H1 (cell line): ENCODE data around the gene ANO6. TPM values are rescaled to one million over a fixed set of nuclear protein-coding genes. Genes with fewer than 3 reads are reported as not detected.

Source experiments
- CTCF ChIA-PET: fragments of 300-600 bp; sonication (Branson Sonifier 250); formaldehyde crosslinking; loops from one replicate; lab custom pipeline; 2021; ENCODE audit not compliant: partially characterized antibody; lab: Charles Lee
- POLR2A ChIA-PET: fragments of 300-600 bp; sonication (Branson Sonifier 250); formaldehyde crosslinking; loops from one replicate; lab custom pipeline; 2021; ENCODE audit warnings: inconsistent platforms; ENCODE audit not compliant: partially characterized antibody; lab: Charles Lee
- DNase-seq, 2 experiments: peaks; one replicate each; pipeline versions ENCODE4 v3.0.0 to v3.0.0-alpha.2; 2010 to 2022; ENCODE audit warnings: low spot score in 2 of 2, low read depth in 1 of 2, mixed read lengths in 1 of 2
- FAIRE-seq: peaks from 2 replicates; lab custom pipeline; 2011; peaks lifted over from hg19 to GRCh38; lab: Jason Lieb, UNC
- H2AFZ ChIP-seq: 2 replicates; pipeline ENCODE4 v1.8.1; 2012; ENCODE audit warnings: low read length, inconsistent platforms
- H2AK5ac ChIP-seq: 2 replicates; pipeline ENCODE4 v1.6.1; 2013; ENCODE audit warnings: low read depth, low read length
- H2BK120ac ChIP-seq: replicated peaks from 2 replicates; pipeline ENCODE3; 2013; ENCODE audit warnings: low read depth, low read length, inconsistent platforms
- H2BK12ac ChIP-seq: 2 replicates; pipeline ENCODE4 v1.6.1; 2013; ENCODE audit warnings: low read depth, low read length
- H2BK15ac ChIP-seq: 2 replicates; pipeline ENCODE4 v1.6.1; 2013; ENCODE audit warnings: low read length
- H2BK20ac ChIP-seq: 2 replicates; pipeline ENCODE4 v1.6.1; 2013; ENCODE audit warnings: low read length
- H2BK5ac ChIP-seq: 2 replicates; pipeline ENCODE4 v1.6.1; 2013; ENCODE audit warnings: low read depth, low read length
- H3K14ac ChIP-seq: 2 replicates; pipeline ENCODE4 v1.6.1; 2013; ENCODE audit warnings: inconsistent platforms; ENCODE audit not compliant: insufficient read length
- H3K18ac ChIP-seq: 2 replicates; pipeline ENCODE4 v1.6.1; 2013; ENCODE audit warnings: low read length; ENCODE audit errors: extremely low read depth
- H3K23ac ChIP-seq: 2 replicates; pipeline ENCODE4 v1.6.1; 2013; ENCODE audit warnings: inconsistent platforms; ENCODE audit not compliant: insufficient read length
- H3K23me2 ChIP-seq: 2 replicates; pipeline ENCODE4 v1.6.1; 2013; ENCODE audit warnings: low read depth, low read length
- H3K27ac ChIP-seq: 2 replicates; pipeline ENCODE4 v1.6.1; 2011; ENCODE audit warnings: low read depth, low read length, inconsistent platforms
- H3K27me3 ChIP-seq, 4 experiments: replicated peaks in 1 of 4; 1 replicate in 1 of 4; 2 replicates in 3 of 4; pipeline versions ENCODE4 v1.6.1 to v1.8.1; 2011 to 2013; ENCODE audit warnings: low read length in 3 of 4, mild to moderate bottlenecking in 3 of 4, inconsistent platforms in 2 of 4, mixed read lengths in 2 of 4, moderate library complexity in 1 of 4; ENCODE audit not compliant: control insufficient read depth in 3 of 4, insufficient read depth in 3 of 4; ENCODE audit errors: extremely low read depth in 1 of 4
- H3K36me3 ChIP-seq, 4 experiments: 2 replicates each; pipeline versions ENCODE4 v1.6.1 to v1.8.1; 2011 to 2013; ENCODE audit warnings: mild to moderate bottlenecking in 4 of 4, low read length in 3 of 4, moderate library complexity in 2 of 4, control low read depth in 1 of 4, inconsistent platforms in 1 of 4; ENCODE audit not compliant: insufficient read depth in 4 of 4, control insufficient read depth in 2 of 4
- H3K4ac ChIP-seq: replicated peaks from 2 replicates; pipeline ENCODE3; 2013; ENCODE audit warnings: low read length, low read depth, mixed read lengths, inconsistent platforms; ENCODE audit not compliant: insufficient read length
- H3K4me1 ChIP-seq, 4 experiments: replicated peaks in 1 of 4; 1 replicate in 1 of 4; 2 replicates in 3 of 4; pipeline versions ENCODE4 v1.6.1 to v1.8.1; 2011 to 2013; ENCODE audit warnings: low read length in 3 of 4, inconsistent platforms in 2 of 4, mixed read lengths in 1 of 4; ENCODE audit not compliant: insufficient read depth in 4 of 4, control insufficient read depth in 3 of 4
- H3K4me2 ChIP-seq, 2 experiments: 2 replicates each; pipeline versions ENCODE4 v1.6.1 to v1.8.1; 2011 to 2013; ENCODE audit warnings: low read depth in 2 of 2, low read length in 2 of 2, control low read depth in 1 of 2, inconsistent platforms in 1 of 2, mild to moderate bottlenecking in 1 of 2; ENCODE audit not compliant: insufficient read depth in 1 of 2
- H3K4me3 ChIP-seq, 4 experiments: fragments of 200-600, 300-600 bp in 1 of 4; sonication (generic), shearing (Covaris generic), sonication (Bioruptor Twin) in 1 of 4; 2 replicates each; pipeline versions ENCODE4 v1.5.1 to v1.8.1; 2011 to 2016; ENCODE audit warnings: low read length in 4 of 4, low read depth in 3 of 4, control low read depth in 2 of 4, inconsistent platforms in 2 of 4, mild to moderate bottlenecking in 2 of 4, mixed read lengths in 1 of 4, moderate library complexity in 1 of 4; ENCODE audit not compliant: insufficient read depth in 2 of 4; ENCODE audit errors: extremely low read depth in 1 of 4
- H3K56ac ChIP-seq: replicated peaks from 2 replicates; pipeline ENCODE3; 2013; ENCODE audit warnings: low read depth, mild to moderate bottlenecking, mixed read lengths, low read length, inconsistent platforms; ENCODE audit not compliant: insufficient read length
- H3K79me1 ChIP-seq: 2 replicates; pipeline ENCODE4 v1.6.1; 2013; ENCODE audit warnings: low read depth, low read length, control low read depth
- H3K79me2 ChIP-seq, 2 experiments: 2 replicates each; pipeline versions ENCODE4 v1.6.1 to v1.8.1; 2012 to 2013; ENCODE audit warnings: low read length in 2 of 2, mild to moderate bottlenecking in 2 of 2, inconsistent platforms in 1 of 2; ENCODE audit not compliant: insufficient read depth in 2 of 2, control insufficient read depth in 1 of 2
- H3K9ac ChIP-seq, 4 experiments: replicated peaks in 1 of 4; 1 replicate in 1 of 4; 2 replicates in 3 of 4; pipeline versions ENCODE4 v1.6.1 to v1.8.1; 2011 to 2013; ENCODE audit warnings: low read depth in 3 of 4, low read length in 3 of 4, control low read depth in 2 of 4, mild to moderate bottlenecking in 2 of 4, moderate library complexity in 2 of 4, inconsistent platforms in 1 of 4; ENCODE audit errors: extremely low read depth in 1 of 4
- H3K9me3 ChIP-seq, 2 experiments: 2 replicates each; pipeline versions ENCODE4 v1.6.1 to v1.8.1; 2012 to 2013; ENCODE audit warnings: mild to moderate bottlenecking in 2 of 2, moderate library complexity in 2 of 2, control low read depth in 1 of 2, inconsistent platforms in 1 of 2, low read depth in 1 of 2, low read length in 1 of 2, mixed read lengths in 1 of 2; ENCODE audit not compliant: insufficient read depth in 2 of 2
- H4K20me1 ChIP-seq, 2 experiments: replicated peaks in 1 of 2; 2 replicates each; pipeline versions ENCODE3 to v1.8.1; 2011 to 2013; ENCODE audit warnings: inconsistent platforms in 2 of 2, low read length in 2 of 2, mild to moderate bottlenecking in 1 of 2; ENCODE audit not compliant: insufficient read depth in 2 of 2, control insufficient read depth in 1 of 2
- H4K5ac ChIP-seq: 2 replicates; pipeline ENCODE4 v1.6.1; 2013; ENCODE audit warnings: low read length, low read depth, mixed read lengths, inconsistent platforms; ENCODE audit not compliant: insufficient read length
- H4K8ac ChIP-seq: 2 replicates; pipeline ENCODE4 v1.8.0; 2013; ENCODE audit warnings: mild to moderate bottlenecking, moderate library complexity, low read length, inconsistent platforms; ENCODE audit not compliant: insufficient read depth; ENCODE audit errors: extremely low read depth
- H4K91ac ChIP-seq: replicated peaks from 2 replicates; pipeline ENCODE3; 2013; ENCODE audit warnings: low read length, mixed read lengths, inconsistent platforms; ENCODE audit not compliant: insufficient read length
- BCL11A ChIP-seq, 2 experiments: IDR thresholded peaks; one replicate each; pipeline ENCODE4 v1.6.1; 2011; ENCODE audit warnings: low read depth in 2 of 2, low read length in 2 of 2, mild to moderate bottlenecking in 2 of 2
- CTCF ChIP-seq, 3 experiments: IDR thresholded peaks; 1 replicate in 2 of 3; 2 replicates in 1 of 3; pipeline versions ENCODE4 v1.5.1 to v1.6.1; 2011; ENCODE audit warnings: low read length in 3 of 3, mild to moderate bottlenecking in 3 of 3, inconsistent platforms in 2 of 3, low read depth in 1 of 3, moderate library complexity in 1 of 3; ENCODE audit not compliant: insufficient read depth in 1 of 3; ENCODE audit errors: control extremely low read depth in 1 of 3
- EGR1 ChIP-seq: IDR thresholded peaks from 2 replicates; pipeline ENCODE4 v1.6.1; 2011; ENCODE audit warnings: low read depth, low read length, borderline replicate concordance
- EP300 ChIP-seq, 2 experiments: IDR thresholded peaks; 1 replicate in 1 of 2; 2 replicates in 1 of 2; pipeline ENCODE4 v1.6.1; 2011 to 2012; ENCODE audit warnings: low read depth in 2 of 2, low read length in 2 of 2, mild to moderate bottlenecking in 2 of 2, borderline replicate concordance in 1 of 2, inconsistent platforms in 1 of 2, moderate library complexity in 1 of 2
- KDM5A ChIP-seq: fragments of 200-600 bp; IDR thresholded peaks from 2 replicates; pipeline ENCODE4 v1.7.1; 2012; ENCODE audit warnings: mild to moderate bottlenecking, low read length, inconsistent platforms, mixed read lengths
- TEAD4 ChIP-seq: IDR thresholded peaks from 2 replicates; pipeline ENCODE4 v1.6.1; 2012; ENCODE audit warnings: low read depth, low read length, inconsistent platforms, mixed read lengths
- USF2 ChIP-seq: IDR thresholded peaks from 2 replicates; pipeline ENCODE4 v1.6.1; 2011; ENCODE audit warnings: low read length, improper control_type of control experiment
- WGBS, 2 experiments: shearing (Covaris generic) in 1 of 2; methylation state at CpG; one replicate each; pipeline versions ENCODE4 v1.1.6 to v1.1.7; 2013 to 2015; ENCODE audit warnings: low lambda C conversion rate in 2 of 2, mixed read lengths in 2 of 2, inconsistent platforms in 1 of 2, low coverage in 1 of 2, missing lambda C conversion rate in 1 of 2; ENCODE audit not compliant: insufficient replicate concordance in 2 of 2, insufficient coverage in 1 of 2, insufficient read length in 1 of 2; ENCODE audit errors: extremely low coverage in 1 of 2, missing lambda C conversion rate in 1 of 2; 5-methylcytosine and 5-hydroxymethylcytosine counted together
- polyA plus RNA-seq, 7 experiments: library from polyadenylated mRNA; depleted of rRNA in 3 of 7; stranded (reverse) in 5 of 7; unstranded in 2 of 7; fragments of >200 nt in 5 of 7; fragments of 200-250 nt in 2 of 7; gene quantifications; 1 replicate in 5 of 7; 2 replicates in 1 of 7; 4 replicates in 1 of 7; pipeline versions ENCODE4 v1.2.1 to v1.2.3, GENCODE V29; 2011 to 2013; ENCODE audit warnings: missing spikeins in 2 of 7, mixed read lengths in 2 of 7
- total RNA-seq: library from RNA; stranded (reverse); fragmentation: NEBNext Ultra II Directional; extraction: Animal tissue kit (Norgen Biotek cat#: 25700); gene quantifications from 2 replicates; pipeline ENCODE4 v1.2.1, GENCODE V29; 2021

ANO6 gene
- total and polyA plus RNA-seq, 2 of the 8 experiments (the other 6 are each of a cell fraction or from before 2014, with no cell fraction given), result 15.1 to 39.7 TPM

- peak overlapping the region; percentile 94 to 98 for H3K4me2 ChIP-seq
- no peaks in the 10 kb centered on the region; the same call in 1 of the 2 replicates for H3K79me1 ChIP-seq
- no peak overlapping the region for H3K14ac ChIP-seq
- peak overlapping the region; percentile 88 for H3K56ac ChIP-seq
- no peak overlapping the region for H2BK15ac ChIP-seq
- peaks cover 6 to 47% of the 10 kb centered on the region in 2 experiments for H3K79me2 ChIP-seq
- DNase-seq, result peak in 1 of 2 experiments; percentile 74
- peak overlapping the region; percentile 70 to 98 (median 84) for H3K4me3 ChIP-seq
- WGBS, 2 experiments, result 2% methylated on average over 69 of the region's 70 CpGs; no CpG with 5 or more reads in 1 of the 2 experiments
- H2AK5ac ChIP-seq, result no peak overlapping the region
- H3K23ac ChIP-seq, result no peak overlapping the region
- no peak overlapping the region; the same call in 1 of the 2 replicates for H2AFZ ChIP-seq
- no peak overlapping the region for H3K4ac ChIP-seq
- H2BK20ac ChIP-seq, result no peak overlapping the region
- H4K91ac ChIP-seq, result peak overlapping the region; percentile 53
- peaks cover 0 to 21% (median 11%) of the 10 kb centered on the region in 4 experiments; a peak in 5 of 7 replicates for H3K4me1 ChIP-seq
- POLR2A ChIA-PET, result interaction anchor here (1.0 to 7.5 kb wide), 13 partner anchors 9 to 58 kb away, joined by 3 to 75 read pairs (median 5); no protein-coding TSS in a partner anchor
- H3K27ac ChIP-seq, result peak overlapping the region; percentile 86; the same call in 1 of the 2 replicates
- H2BK12ac ChIP-seq, result no peak overlapping the region
- H3K9ac ChIP-seq, result peak overlapping the region; percentile 67 to 95 (median 82)
- H3K23me2 ChIP-seq, result peaks cover 4% of the 10 kb centered on the region
- H3K27me3 ChIP-seq, result no peaks in the 10 kb centered on the region
- CTCF ChIA-PET, result interaction anchor here (0.9 to 2.3 kb wide), 12 partner anchors 10 to 209 kb away, joined by 3 to 10 read pairs (median 4); no protein-coding TSS in a partner anchor
- H4K5ac ChIP-seq, result peak overlapping the region; percentile 74
- no peaks in the 10 kb centered on the region for H4K20me1 ChIP-seq
- H3K9me3 ChIP-seq, result no peaks in the 10 kb centered on the region
- FAIRE-seq, result no peak
- H2BK5ac ChIP-seq, result peak overlapping the region; percentile 94
- H2BK120ac ChIP-seq, result no peak overlapping the region
- peak overlapping the region; percentile 80 for H3K18ac ChIP-seq
- H4K8ac ChIP-seq, result peak overlapping the region; percentile 88
- H3K36me3 ChIP-seq, result no peaks in the 10 kb centered on the region
- no peak for TF ChIP-seq EP300 (IDR thresholded peaks at IDR 0.05; ENCODE audit: borderline replicate concordance in 1 of 2, low read depth in 2 of 2, low read length in 2 of 2)
- TF ChIP-seq EGR1, result no peak
- no peak for TF ChIP-seq BCL11A (IDR thresholded peaks at IDR 0.05; ENCODE audit: low read depth in 2 of 2, low read length in 2 of 2)
- peak; percentile 6 to 18 (median 15); a peak in 3 of 4 replicates for TF ChIP-seq CTCF (IDR thresholded peaks at IDR 0.05; ENCODE audit: control extremely low read depth in 1 of 3, insufficient read depth in 1 of 3, low read depth in 1 of 3, low read length in 3 of 3)
- TF ChIP-seq KDM5A, result no peak
- no peak for TF ChIP-seq TEAD4
- no peak for TF ChIP-seq USF2
Measured at GRCh38 chr12:45216230-45216982, 511 bp downstream of the ANO6 start.
